Measurements from ENCODE around the gene SGSM2.

SGSM2 gene

DNA sequence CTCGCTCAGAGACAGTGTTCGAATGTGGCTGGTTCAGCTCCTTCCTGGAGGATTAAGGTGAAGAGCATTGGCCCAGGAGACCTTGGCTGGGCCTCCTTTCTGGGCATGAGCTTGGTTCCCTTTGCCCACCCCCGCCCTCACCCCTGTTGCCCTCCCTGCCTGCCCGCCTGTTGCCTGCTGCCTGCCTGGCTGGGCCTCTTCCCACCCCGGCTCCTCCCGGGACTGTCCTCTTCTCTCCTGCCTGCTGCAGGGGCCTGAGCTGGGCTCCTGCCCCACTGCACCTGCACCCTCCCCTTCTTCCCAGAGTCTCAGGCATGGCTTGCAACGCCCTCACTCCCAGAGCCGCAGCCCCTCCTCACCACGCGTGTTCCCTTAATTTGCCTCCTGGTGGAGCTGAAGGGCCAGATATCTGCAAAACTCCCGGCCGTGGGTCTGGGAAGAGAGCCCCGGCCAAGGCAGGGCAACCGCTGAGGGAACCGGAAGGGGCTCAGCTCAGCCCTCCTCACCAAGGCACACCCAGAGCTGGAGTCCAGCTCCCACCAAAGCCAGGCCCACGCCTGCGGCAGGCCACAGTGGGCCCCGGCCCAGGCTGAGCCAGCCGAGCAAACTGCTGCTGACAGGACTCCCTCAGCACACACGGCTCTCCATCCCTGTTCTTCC, 32.4 kb downstream of the SGSM2 start:
- DNase-seq (ENCODE audit: low read depth), result peak; percentile 18

DNA sequence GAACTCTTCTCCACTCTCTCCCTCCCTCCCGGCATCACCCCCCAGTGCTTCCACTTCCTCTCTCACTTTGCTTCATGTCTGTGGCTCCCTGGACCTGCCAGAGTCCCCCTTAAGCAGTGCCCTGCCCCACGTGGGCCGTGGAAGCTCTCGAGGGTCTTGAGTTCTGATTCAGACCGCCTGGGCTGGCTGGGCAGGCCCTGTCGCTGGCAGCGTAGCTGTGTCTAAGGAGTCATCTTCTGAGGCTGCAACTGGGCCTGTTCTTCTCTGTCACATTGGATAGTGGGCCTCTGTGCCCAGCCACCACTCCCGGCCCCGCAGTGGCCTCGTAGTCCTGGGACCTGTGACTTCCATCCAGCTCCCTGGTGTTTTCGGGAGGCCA, 32.9 kb downstream of the SGSM2 start:
- no peak for DNase-seq (ENCODE audit: low read depth)

DNA sequence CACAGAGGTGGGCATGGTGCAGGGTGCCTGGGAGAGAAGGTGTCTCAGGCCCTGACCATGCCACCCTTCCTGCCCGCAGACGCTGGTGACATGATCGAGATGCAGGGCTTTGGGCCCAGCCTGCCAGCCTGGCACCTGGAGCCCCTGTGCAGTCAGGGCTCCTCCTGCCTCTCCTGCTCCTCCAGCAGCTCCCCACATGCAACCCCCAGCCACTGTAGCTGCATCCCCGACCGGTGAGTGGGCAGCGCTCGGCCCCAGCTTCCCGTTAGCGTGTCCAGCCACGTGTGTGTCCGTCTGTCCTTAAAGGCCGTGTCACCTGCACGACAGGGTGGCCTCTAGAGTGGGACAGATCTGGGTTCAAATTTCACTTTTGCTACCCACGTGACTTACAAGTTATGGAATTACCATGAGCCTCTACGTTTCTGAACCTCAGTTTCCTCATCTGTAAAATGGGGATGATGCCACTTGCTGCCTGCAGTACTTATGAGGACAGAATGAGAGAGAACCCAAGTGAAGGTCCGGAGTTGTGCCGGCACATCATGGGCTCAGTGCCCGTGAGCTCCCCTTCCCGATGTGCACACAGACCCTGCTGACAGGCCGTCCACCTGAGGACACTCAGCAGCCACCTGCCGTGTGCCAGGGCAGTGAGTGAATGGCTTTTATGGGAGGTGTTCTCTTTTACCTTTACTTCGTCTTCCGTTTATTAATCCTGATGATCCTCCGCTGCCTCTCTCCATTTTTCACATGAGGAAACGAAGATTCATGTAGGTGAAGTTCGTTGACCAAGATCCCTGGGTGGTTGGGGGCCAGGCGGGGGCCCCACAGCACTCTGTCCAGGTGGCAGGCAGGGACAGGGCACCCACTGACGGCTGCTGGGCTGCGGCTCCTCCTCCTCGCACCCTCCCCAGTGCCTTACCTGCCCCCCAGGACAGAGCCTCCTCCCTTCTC, 34.2 kb downstream of the SGSM2 start:
- no peak for DNase-seq (ENCODE audit: low read depth)

DNA sequence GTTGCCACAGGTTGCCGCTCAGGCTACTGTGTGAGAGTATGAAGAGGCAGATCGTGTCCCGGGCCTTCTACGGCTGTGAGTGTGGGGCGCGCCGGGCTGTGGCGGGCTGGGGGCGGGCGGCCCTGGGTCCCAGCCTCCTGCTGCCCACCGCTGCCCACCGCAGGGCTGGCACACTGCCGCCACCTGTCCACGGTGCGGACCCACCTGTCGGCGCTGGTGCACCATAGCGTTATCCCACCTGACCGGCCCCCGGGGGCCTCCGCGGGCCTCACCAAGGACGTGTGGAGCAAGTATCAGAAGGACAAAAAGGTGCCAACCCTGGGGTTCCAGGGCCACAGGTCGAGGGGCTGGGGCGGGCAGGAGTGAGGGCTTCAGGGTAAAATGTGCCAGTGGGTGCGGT, 34.9 kb downstream of the SGSM2 start:
- no peak for DNase-seq (ENCODE audit: low read depth)

DNA sequence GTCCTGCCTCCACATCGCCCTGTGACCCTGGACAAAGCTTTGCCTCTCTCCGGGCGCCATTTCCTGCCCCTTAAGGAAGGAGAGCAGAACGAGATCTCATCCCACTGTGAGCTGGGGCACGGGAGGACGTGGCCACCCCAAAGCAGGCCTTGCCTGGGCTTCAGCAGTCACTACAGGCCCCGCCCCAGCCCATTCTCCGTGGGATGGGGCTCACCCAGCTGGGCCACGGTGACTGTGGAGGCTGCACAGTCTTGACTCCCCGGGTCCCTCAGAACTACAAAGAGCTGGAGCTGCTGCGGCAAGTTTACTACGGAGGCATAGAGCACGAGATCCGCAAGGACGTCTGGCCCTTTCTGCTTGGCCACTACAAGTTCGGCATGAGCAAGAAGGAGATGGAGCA, 35.4 kb downstream of the SGSM2 start:
- no peak for DNase-seq (ENCODE audit: low read depth)

DNA sequence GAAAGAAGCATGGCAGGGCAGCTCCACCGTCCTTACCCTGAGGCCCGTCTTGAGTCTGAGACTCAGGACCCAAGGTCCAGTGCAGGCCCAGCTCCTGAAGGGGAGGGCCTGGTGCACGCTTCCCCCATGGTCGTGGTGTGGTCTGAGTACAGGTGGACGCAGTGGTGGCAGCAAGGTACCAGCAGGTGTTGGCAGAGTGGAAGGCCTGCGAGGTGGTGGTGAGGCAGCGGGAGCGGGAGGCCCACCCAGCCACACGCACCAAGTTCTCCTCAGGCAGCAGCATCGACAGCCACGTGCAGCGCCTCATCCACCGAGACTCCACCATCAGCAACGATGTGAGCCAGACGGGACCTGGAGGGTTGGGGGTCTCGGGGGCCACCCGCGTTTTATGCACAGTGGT, 35.9 kb downstream of the SGSM2 start:
- no peak for DNase-seq (ENCODE audit: low read depth)

DNA sequence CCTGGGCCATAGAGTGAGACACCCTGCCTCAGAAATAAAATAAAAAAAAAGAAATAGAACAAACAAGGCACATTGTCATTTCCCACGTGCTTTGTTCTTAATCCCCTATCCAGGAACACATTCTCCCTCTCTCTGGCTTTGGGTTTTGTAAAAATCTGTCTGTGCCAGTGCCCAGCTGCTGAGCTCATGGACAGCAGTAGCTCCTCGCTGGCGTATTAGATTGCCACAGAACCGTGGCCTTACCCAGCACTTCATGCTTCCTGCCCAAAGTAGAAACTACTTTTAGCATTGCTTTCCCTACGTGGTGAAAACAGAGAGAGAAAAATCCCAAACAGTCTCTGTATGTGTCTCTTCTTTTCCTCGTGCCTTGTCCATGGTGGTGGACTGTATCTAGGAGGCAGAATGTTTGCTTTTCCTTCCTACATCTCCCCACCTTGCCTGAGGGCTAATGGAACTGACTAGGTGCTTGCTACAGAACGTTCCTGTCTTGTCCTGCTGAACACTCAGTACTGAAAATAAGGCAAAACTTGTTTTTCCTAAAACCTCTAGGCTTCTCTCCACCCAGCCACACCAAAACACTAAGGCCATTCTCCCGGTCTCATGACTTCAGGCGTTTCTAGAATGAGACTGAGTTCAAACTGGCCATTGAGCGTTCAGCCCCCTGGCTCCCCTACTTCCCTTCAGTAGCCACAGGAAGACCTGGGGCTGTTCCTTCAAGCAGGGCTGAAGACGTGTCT, 37.4 kb downstream of the SGSM2 start:
- no peak for DNase-seq (ENCODE audit: low read depth)

DNA sequence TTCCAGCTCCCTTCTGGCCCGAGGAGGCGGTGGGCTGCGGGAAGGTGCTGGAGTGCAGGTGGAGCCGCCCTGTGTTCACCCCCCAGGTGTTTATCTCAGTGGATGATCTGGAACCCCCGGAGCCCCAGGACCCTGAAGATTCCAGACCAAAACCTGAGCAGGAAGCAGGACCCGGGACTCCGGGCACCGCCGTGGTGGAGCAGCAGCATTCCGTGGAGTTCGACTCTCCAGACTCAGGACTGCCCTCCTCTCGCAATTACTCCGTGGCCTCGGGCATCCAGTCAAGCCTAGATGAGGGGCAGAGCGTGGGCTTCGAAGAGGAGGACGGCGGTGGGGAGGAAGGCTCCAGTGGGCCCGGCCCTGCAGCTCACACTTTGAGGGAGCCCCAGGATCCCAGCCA, 38.1 kb downstream of the SGSM2 start:
- DNase-seq (ENCODE audit: low read depth), result no peak

DNA sequence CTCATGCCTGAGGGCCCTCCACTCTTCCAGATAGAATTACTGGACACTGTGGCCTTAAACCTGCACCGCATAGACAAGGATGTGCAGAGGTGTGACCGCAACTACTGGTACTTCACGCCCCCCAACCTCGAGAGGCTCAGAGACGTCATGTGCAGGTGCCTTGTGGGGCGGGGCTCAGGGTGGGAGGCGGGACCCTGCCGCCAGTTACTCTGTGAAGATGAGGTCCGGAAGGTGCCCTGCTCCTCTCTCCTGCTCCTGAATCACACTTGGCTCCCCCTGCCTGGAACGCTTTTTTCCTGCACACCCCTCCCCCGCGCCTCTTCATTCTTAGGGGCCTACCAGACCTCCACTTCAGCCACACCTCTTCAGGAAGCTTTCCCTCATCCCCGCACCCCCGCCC, 38.8 kb downstream of the SGSM2 start:
- DNase-seq (ENCODE audit: low read depth), result no peak

DNA sequence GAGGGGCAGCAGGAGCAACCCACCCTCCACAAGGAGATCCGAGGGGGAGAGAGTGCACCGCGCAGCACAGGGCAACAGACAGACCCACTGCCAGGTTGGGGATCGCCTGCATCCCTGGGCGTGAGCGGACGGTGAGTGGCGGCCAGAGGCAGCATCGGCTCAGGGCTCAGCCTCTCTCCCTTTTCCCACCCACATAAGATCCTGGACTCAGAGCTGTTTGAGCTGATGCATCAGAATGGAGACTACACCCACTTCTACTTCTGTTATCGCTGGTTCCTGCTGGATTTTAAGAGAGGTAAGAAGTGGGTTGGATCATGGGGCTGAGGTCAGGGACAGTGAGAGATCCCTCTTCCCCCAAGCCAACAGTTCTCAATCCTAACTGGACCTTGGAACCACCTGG, 40.4 kb downstream of the SGSM2 start:
- DNase-seq (ENCODE audit: low read depth), result no peak

DNA sequence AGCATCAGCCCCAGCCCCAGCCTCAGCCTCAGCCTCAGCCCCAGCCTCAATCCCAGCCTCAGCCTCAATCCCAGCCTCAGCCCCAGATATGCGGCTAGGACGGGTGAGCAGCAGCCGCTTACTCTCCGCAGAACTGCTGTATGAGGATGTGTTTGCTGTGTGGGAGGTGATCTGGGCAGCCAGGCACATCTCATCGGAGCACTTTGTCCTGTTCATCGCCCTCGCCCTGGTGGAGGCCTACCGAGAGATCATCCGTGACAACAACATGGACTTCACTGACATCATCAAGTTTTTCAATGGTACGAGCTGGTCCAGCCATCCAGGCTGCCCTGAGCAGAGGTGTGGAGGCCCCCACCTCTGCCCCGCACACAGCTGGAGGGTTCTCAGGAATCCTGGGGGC, 41.6 kb downstream of the SGSM2 start:
- no peak for DNase-seq (ENCODE audit: low read depth)

DNA sequence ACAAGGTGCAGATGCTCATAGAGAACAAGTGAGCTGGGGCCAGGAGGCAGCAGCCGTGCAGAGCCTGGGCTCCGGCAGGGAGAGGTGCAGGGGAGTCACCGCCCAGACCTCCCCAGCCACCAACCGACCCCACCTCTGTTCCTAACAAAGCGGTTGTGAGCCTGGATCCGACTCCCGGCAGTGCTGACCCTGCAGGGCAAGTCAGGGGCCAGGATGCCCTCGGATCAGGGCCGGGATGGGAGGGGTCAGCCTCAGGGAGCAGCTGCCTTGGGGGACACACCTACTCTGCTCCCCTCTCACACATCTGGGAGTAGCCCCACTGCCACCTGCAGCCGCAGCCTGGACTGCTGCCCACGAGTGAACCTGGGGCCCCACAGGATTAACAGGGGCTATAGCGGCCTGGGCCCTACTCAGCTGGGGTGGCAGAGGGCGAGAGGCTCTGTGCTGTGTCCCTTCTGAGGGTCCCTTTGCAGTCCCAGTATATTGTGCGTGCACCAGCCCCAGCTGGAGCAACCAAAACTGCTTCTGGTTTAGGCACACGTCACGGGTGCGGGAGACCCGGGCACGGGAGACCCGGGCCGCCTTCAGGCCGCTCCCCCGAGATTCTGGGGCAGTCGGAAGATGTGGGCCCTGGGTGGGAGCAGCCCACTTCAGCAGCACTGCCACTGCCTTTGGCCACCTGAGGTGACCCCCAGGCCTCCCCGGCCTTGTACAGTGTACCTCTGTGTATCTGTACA, 42.4 kb downstream of the SGSM2 start:
- no peak for DNase-seq (ENCODE audit: low read depth)

DNA sequence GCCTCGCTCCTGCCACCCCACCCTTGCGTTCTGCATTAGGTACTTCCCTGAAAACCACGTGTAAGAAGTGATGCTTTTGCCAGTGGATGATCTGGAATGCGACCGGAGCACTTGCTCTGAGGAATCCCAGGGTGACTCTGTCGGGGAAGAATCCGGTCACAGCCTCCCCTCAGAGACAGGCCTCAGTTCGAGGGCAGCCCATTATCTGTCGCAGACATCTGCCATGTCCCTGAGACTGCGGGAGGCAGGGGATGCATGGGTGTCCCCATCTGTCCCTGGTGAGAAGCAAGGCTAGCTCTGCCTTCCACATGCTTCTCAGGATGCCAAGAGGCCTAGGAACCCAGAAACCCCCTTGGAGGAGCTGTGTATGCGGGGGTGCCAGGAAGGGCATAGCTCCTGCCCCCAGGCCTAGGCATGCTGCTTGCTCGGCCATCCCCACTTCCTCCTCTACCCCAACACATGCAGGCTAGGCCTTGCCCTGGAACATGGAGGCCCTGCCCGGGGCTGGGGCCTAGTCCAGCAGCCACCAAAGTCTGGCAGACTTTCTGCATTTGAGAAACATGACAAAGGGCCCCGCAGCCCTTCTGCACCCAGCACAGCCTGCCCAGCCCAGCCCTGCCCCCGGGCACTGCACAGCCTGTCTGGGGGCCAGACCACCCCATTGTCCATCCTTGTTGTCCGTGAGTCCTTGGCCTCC, 43.1 kb downstream of the SGSM2 start:
- DNase-seq (ENCODE audit: low read depth), result no peak

DNA sequence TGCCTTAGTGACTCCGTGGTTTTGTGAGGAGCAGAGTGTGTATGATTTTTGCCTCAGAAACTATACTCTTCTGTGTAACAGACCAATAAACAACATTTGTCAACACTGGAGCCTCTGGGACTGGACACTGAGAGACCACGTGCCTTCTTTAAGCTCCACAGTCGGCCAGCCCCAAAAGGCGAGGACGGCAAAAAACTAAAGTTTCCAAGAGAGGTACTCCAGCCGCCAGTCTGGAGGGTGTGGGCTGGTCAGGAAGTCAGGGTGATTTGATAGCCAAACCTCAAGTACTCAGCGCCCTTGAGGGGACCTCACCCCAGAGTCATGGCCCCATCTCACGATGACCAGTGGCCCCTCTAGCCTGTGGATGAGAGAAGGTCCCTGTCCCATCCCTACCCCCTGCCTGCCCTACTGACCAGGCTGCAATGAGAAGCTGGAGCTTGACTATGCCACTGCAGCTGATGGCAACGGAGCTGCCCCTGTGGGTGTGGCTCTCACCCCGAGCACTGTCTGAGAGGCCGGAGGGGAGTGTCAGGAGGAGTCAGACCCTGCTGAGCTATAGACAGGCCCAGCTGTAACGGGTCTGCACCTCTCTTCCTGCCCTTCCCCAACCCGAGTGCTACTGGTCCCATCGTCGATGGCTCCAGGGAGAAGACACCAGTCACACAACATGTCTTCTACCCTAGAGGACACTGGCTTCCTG, 43.8 kb downstream of the SGSM2 start:
- DNase-seq (ENCODE audit: low read depth), result no peak

DNA sequence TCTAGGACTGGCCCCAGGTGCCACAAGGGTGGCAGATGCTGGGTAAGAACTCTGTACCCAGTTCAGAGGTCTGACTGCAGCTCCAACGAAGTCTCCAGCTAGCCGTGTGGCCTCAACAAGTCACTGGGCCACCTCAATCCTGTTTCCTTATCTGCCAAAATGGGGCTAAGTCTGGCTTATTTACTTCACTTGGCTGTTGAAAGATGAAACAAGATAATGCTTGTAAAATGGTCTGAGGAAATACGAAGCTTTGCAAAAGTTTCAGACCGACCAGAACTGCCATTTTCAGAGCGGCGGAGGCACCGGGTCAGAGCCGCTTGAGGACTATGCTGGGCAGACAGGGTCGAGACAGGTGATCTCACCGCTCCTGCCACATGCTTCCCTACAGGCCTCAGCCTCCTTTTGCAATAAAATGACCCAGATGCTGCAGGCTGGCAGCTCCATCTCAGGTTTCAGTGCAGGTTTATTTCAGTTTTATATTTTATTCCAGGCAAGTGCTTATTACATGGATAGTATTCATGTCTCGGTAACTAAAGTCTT, 46.4 kb downstream of the SGSM2 start:
- peak; percentile 36 for DNase-seq (ENCODE audit: low read depth)

DNA sequence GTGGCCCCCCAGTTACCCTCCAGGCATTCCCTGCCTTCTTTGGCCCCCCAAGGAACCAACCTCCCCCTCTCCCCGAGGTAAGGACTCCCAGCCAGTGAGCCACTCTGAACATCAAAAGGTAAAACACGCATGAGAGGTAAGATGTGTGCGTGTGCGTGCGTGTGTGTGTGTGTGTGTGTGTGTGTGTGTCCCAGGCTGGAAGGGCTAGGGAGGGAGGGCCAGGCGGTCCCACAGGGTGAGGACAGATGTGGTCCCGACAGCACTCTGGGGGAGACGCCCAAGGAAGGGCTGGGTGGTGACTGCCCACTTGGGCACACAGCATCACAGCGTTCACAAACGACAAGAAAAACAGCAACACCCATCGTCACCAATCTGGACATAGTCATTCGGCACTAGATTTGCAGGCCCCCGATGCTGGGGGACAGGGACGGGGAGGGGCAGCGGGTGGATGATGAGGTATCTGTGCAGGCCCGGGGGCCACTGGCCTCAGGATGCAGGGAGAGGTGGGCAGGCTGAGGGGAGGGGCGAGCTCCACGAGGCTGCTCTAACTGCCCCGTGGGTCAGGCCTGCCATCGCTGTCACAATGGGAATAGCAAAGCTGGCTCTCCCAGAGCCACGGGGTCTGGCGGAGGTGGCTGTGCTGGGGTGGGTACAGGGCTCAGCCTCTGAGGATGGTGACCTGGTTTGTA, 47.3 kb downstream of the SGSM2 start:
- DNase-seq (ENCODE audit: low read depth), result no peak

DNA sequence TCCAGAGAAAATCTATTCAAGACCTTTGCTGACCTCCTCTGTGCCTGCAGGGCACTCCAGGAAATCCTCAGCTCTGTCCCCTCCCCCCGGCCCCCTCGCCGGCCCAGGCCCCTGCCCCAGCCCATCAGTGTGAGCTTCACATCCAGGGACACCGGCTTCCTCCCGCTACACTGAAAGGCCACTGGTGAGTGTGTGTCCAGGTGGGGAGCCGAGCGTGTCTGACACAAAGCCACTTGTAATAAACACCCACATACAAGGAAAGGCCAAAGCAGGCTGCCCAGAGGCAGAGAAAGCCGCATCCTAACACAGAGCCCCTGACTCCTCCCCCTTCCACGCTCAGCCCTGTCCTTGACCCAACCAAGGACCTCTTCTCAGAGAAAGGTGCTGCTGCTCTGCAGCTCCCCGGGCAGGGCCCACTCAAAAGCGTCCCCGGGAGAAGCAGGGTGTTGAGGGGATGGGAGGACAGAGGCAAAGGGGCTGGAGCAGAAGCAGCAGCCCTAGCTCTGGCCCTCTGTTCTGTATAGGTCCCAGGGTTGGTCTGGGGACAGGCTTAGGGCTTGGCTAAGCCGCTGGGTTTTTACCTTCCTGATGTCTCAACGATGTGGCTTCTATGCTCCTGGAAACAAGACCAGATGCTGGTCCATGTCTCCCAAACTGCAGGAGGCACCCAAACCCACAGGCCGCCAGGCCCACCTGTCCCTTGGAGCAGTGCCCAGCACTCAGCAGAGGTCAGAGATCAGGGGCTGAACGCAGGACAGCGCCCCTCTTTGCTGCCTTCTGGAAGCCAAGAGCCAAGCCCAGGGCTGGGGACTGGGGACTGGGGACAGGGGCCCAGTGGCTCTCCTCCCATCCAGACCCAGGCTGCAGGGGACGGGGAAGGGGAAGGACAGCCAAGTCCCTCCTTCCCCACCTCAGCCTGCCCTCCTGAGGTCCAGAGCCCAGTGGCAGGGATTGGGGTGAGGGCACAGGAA, 48.2 kb downstream of the SGSM2 start:
- no peak for DNase-seq (ENCODE audit: low read depth)

DNA sequence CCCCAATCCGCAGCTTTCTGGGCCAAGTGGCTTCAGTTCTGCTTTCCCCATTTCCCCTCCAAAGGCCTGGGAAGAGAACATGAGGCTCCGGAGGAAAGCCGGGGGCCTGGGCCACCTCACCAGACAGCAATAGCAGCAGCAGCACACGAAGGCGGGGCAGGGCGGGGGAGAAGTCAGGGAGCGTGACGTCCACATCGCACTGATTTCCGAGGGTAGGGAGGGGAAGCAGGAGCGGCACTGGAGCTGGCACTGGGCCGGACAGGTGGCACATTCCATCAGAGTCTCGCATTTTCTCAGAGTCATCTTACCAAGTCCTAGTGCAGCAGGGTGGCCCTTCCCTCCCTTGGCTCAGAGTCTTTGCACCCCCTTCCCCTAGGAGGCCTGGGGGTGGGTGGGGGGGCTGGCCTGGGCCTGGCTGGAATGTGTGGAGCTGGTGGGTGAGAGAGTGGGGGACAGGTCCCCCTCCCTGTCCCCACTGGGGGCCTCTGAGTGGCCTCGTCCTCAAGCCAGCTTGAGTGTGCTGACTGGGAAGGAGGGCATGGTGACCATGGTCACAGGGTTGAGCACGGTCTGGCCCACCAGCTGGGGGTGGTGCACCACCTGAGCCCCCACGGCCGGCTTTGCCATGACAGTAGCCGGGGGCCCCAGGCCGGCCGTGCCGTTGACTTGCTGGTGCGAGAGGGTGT, 49.2 kb downstream of the SGSM2 start:
- no peak for DNase-seq (ENCODE audit: low read depth)

Data from iris pigment epithelial cell (primary cell).